ENCODE measurements around the gene ACOT12.

DNA sequence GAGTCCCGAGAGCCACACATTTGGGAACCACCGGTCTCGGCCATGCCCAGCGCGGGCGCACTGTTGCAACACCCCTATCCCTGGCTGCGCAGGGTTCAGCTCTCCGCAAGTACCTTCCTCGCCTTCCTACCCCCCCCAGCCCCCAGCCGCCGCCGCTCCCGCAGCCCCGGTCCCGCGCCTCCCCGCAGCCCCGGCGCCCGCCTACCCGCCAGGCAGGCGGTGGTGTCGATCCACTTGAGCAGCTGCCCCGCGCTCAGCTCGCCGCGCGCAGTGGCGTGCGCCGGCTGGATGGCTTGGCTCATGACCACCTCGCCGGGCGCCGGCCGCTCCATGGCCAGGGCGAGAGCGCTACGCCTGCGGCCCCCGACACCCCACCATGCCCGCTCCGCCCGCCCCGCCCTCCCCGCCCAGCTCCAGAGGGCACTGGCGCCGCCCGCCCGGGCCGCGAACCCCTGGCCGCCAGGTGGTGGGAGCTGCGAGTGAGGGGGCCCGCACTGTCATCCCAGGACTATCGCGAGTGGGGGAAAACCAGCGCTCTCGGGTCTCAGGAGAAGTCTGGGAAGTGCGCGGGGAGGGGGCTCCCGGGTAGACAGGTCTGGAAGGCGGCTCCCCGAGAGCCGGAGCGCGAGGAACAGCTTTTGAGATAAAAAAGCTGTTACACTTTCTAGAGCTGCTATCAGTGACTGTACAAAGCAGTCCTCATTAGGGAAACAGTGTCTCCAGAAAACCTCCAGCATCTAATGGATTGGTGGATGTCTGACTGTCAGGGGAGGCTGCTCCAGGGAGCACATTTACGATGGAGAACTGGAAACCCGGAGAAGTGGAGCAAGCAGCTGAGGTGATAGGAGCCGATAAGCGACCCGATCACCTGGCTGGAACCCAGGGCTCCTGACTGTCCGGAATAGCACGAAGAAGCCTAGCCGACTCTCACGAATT lies at the start of gene ACOT12:
- TF ChIP-seq, protein P1, sequence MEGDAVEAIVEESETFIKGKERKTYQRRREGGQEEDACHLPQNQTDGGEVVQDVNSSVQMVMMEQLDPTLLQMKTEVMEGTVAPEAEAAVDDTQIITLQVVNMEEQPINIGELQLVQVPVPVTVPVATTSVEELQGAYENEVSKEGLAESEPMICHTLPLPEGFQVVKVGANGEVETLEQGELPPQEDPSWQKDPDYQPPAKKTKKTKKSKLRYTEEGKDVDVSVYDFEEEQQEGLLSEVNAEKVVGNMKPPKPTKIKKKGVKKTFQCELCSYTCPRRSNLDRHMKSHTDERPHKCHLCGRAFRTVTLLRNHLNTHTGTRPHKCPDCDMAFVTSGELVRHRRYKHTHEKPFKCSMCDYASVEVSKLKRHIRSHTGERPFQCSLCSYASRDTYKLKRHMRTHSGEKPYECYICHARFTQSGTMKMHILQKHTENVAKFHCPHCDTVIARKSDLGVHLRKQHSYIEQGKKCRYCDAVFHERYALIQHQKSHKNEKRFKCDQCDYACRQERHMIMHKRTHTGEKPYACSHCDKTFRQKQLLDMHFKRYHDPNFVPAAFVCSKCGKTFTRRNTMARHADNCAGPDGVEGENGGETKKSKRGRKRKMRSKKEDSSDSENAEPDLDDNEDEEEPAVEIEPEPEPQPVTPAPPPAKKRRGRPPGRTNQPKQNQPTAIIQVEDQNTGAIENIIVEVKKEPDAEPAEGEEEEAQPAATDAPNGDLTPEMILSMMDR (IDR thresholded peaks at IDR 0.05) = no peak
- no peak for TF ChIP-seq POLR2A (IDR thresholded peaks at IDR 0.05)

All from uterus (tissue), 2 donors.